Muscle of leg (tissue), 9 donors: ENCODE data around the gene ALG8. TPM values are rescaled to one million over a fixed set of nuclear protein-coding genes. Genes with fewer than 3 reads are reported as not detected.

ENCODE experiments used
- polyA plus RNA-seq, 8 donors: library from polyadenylated mRNA; unstranded; fragments of 120-200 nt; gene quantifications; one replicate each; pipeline versions ENCODE4 v1.2.1 to v1.2.3, GENCODE V29; 2013; ENCODE audit warnings: inconsistent platforms in 1 of 8, low replicate concordance in 1 of 8; ENCODE audit not compliant: insufficient read length in 8 of 8, insufficient read depth in 1 of 8
- total RNA-seq: library from RNA; stranded (reverse); fragments of 120-200 nt; gene quantifications from one replicate; pipeline ENCODE4 v1.2.4, GENCODE V29; 2013

The ALG8 gene
- total and polyA plus RNA-seq, 9 donors: 21.1 to 30.7 (median 26.0) TPM

Other genes with a start within 250 kb of the ALG8 start
- 26.4 TPM for gene INTS4, start 145.0 kb downstream of the ALG8 start, total RNA-seq
- gene INTS4, start 145.0 kb downstream of the ALG8 start, polyA plus RNA-seq: 10 to 100 TPM; 21.5 to 26.8 (median 23.4) TPM
- 0.89 TPM for gene KCTD14, start 116.3 kb downstream of the ALG8 start, total RNA-seq
- gene KCTD14, start 116.3 kb downstream of the ALG8 start, polyA plus RNA-seq: 1 to 10 TPM in 7 of 8 donors, under 1 TPM in 1; 0.99 to 2.0 (median 1.7) TPM
- 0.13 TPM for gene THRSP, start 75.8 kb downstream of the ALG8 start, total RNA-seq
- gene THRSP, start 75.8 kb downstream of the ALG8 start, polyA plus RNA-seq: 1 to 10 TPM in 1 of 8 donors, under 1 TPM in 6, not detected in 1; 0.13 to 1.3 (median 0.21) TPM
- 207 TPM for gene NDUFC2, start 59.8 kb downstream of the ALG8 start, total RNA-seq
- gene NDUFC2, start 59.8 kb downstream of the ALG8 start, polyA plus RNA-seq: 100 to 1,000 TPM; 140 to 202 (median 169) TPM
- 4.9 TPM for gene KCTD21, start 49.0 kb upstream of the ALG8 start, total RNA-seq
- 1 to 10 TPM; 6.0 to 7.7 (median 6.5) TPM for gene KCTD21, start 49.0 kb upstream of the ALG8 start, polyA plus RNA-seq
- gene USP35, start 49.3 kb upstream of the ALG8 start, total RNA-seq: 2.6 TPM
- gene USP35, start 49.3 kb upstream of the ALG8 start, polyA plus RNA-seq: 1 to 10 TPM; 3.5 to 4.8 (median 4.0) TPM